Caco-2 (cell line): ENCODE results near the gene ZNF43. TPM values are rescaled to one million over a fixed set of nuclear protein-coding genes. Genes with fewer than 3 reads are reported as not detected.
"Not testable (repeated sequence)": the region's sequence is repeated elsewhere in the genome, so short reads cannot be mapped to it uniquely, and the experiment has no call there.

ENCODE experiments used
- BruUV-seq: library from RNA; stranded (reverse); fragments of 400-500 nt; replicated peaks from 2 replicates; lab custom pipeline; 2021; lab: Mats Ljungman, UMichigan
- CTCF ChIA-PET: fragments of 300-600 bp; sonication (Branson Sonifier 250); formaldehyde crosslinking; loops from one replicate; lab custom pipeline; 2022; ENCODE audit warnings: antibody characterized with exemption; lab: Charles Lee
- POLR2A ChIA-PET: fragments of 300-600 bp; sonication (Branson Sonifier 250); formaldehyde crosslinking; loops from one replicate; lab custom pipeline; 2022; ENCODE audit warnings: antibody characterized with exemption; lab: Charles Lee
- DNase-seq, 2 experiments: peaks; one replicate each; pipeline versions ENCODE4 v3.0.0 to v3.0.0-alpha.2; 2020 to 2022
- H3K27me3 ChIP-seq: replicated peaks from 2 replicates; pipeline ENCODE4 v1.6.0; 2011; ENCODE audit warnings: low read length; ENCODE audit not compliant: control insufficient read depth, insufficient read depth
- H3K36me3 ChIP-seq: 2 replicates; pipeline ENCODE4 v1.5.1; 2011; ENCODE audit warnings: low read length; ENCODE audit not compliant: control insufficient read depth, insufficient read depth
- H3K4me1 ChIP-seq: fragments of 250-450 bp; sonication (Bioruptor Pico); 2 replicates; pipeline ENCODE4 v1.5.1; 2020; ENCODE audit warnings: mild to moderate bottlenecking
- H3K4me3 ChIP-seq: 2 replicates; pipeline ENCODE4 v1.5.1; 2011; ENCODE audit warnings: low read depth, mild to moderate bottlenecking, control low read depth, low read length
- H3K9me3 ChIP-seq: fragments of 250-450 bp; sonication (Bioruptor Pico); 2 replicates; pipeline ENCODE4 v1.5.1; 2020; ENCODE audit warnings: mild to moderate bottlenecking, moderate library complexity
- H3K27ac Mint-ChIP-seq: one replicate; pipeline ENCODE4 v1.8.0; 2022; ENCODE audit warnings: mixed read lengths; ENCODE audit not compliant: unreplicated experiment
- H3K27me3 Mint-ChIP-seq: one replicate; pipeline ENCODE4 v1.8.0; 2022; ENCODE audit warnings: mixed read lengths; ENCODE audit not compliant: insufficient read depth, unreplicated experiment
- H3K36me3 Mint-ChIP-seq: one replicate; pipeline ENCODE4 v1.8.0; 2022; ENCODE audit warnings: mild to moderate bottlenecking, mixed read lengths; ENCODE audit not compliant: insufficient read depth, unreplicated experiment
- H3K4me1 Mint-ChIP-seq: one replicate; pipeline ENCODE4 v1.8.0; 2022; ENCODE audit warnings: low read depth, mixed read lengths; ENCODE audit not compliant: unreplicated experiment
- H3K4me3 Mint-ChIP-seq: one replicate; pipeline ENCODE4 v1.8.0; 2022; ENCODE audit warnings: mild to moderate bottlenecking, moderate library complexity, mixed read lengths; ENCODE audit not compliant: unreplicated experiment
- H3K9me3 Mint-ChIP-seq: one replicate; pipeline ENCODE4 v1.8.0; 2022; ENCODE audit warnings: mixed read lengths; ENCODE audit not compliant: unreplicated experiment
- intact Hi-C: fragments of 100-400 bp; cut with micrococcal nuclease; formaldehyde crosslinking; loops from one replicate; pipeline ENCODE4 v1.10.0; 2022; ENCODE audit not compliant: unreplicated experiment
- total RNA-seq: library from RNA; stranded (reverse); gene quantifications from 2 replicates; pipeline ENCODE4 v1.2.3, GENCODE V29; 2022
- TF ChIP-seq, protein P1 (sequence below), 2 experiments: fragments of 200-600 bp in 1 of 2; IDR thresholded peaks; 1 replicate in 1 of 2; 2 replicates in 1 of 2; pipeline versions ENCODE4 v1.5.1 to v1.8.0; 2011 to 2022; ENCODE audit warnings: antibody characterized with exemption in 1 of 2, control low read depth in 1 of 2, inconsistent platforms in 1 of 2, low read depth in 1 of 2, low read length in 1 of 2, mild to moderate bottlenecking in 1 of 2, moderate library complexity in 1 of 2; ENCODE audit not compliant: insufficient read depth in 1 of 2, severe bottlenecking in 1 of 2, unreplicated experiment in 1 of 2

The ZNF43 gene
- total RNA-seq, 1 experiment from 2014 or later = not detected

DNA sequence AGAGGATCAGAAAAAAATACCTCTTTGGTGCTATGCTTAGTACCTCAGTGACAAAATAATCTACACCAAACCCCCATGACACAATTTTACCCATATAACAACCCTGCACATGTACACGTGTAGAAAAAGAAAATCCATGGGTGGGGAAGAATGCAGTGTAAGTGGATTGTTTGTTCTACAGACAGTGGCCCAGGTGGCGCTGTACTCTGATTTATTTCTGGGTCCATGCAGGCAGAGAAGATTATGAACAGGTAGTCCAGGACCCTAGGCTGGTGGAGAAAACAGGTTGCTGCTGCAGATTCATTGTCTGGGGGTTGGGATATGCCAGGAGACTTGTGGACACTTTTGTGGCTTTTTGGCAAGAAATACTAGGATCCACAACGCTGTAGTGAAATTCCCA, 77.7 kb downstream of the ZNF43 start:
- H3K4me1 ChIP-seq = no peaks in the 10 kb centered on the region
- H3K9me3 ChIP-seq = no peaks in the 10 kb centered on the region
- Mint-ChIP-seq H3K36me3 (peaks cover 66% of the 10 kb centered on the region), H3K9me3 (peaks cover 16% of the 10 kb centered on the region), H3K27me3 (no peaks in the 10 kb centered on the region), H3K4me3 (no peak overlapping the region), H3K4me1 (no peaks in the 10 kb centered on the region), H3K27ac (no peak overlapping the region)
- H3K4me3 ChIP-seq = no peak overlapping the region
- H3K27me3 ChIP-seq = no peaks in the 10 kb centered on the region
- BruUV-seq = no TSS peak
- ChIA-PET POLR2A (no interaction called here), CTCF (no interaction called here)
- intact Hi-C loops = no loop called here
- no peak for DNase-seq
- no peaks in the 10 kb centered on the region; the same call in 1 of the 2 replicates for H3K36me3 ChIP-seq
- TF ChIP-seq, protein P1, sequence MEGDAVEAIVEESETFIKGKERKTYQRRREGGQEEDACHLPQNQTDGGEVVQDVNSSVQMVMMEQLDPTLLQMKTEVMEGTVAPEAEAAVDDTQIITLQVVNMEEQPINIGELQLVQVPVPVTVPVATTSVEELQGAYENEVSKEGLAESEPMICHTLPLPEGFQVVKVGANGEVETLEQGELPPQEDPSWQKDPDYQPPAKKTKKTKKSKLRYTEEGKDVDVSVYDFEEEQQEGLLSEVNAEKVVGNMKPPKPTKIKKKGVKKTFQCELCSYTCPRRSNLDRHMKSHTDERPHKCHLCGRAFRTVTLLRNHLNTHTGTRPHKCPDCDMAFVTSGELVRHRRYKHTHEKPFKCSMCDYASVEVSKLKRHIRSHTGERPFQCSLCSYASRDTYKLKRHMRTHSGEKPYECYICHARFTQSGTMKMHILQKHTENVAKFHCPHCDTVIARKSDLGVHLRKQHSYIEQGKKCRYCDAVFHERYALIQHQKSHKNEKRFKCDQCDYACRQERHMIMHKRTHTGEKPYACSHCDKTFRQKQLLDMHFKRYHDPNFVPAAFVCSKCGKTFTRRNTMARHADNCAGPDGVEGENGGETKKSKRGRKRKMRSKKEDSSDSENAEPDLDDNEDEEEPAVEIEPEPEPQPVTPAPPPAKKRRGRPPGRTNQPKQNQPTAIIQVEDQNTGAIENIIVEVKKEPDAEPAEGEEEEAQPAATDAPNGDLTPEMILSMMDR (IDR thresholded peaks at IDR 0.05; ENCODE audit: insufficient read depth in 1 of 2, low read depth in 1 of 2, low read length in 1 of 2, severe bottlenecking in 1 of 2, unreplicated experiment in 1 of 2) = no peak

DNA sequence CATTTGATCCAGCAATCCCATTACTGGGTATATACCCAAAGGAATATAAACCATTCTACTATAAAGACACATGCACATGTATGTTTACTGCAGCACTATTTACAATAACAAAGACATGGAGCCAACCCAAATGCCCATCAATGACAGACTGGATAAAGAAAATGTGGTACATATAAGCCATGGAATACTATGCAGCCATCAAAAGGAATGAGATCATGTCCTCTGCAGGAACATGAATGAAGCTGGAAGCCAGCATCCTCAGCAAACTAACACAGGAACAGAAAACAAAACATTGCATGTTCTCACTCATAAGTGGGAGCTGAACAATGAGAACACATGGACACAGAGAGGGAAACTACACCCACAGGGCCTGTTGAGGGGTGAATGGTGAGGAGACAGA, 80.4 kb downstream of the ZNF43 start:
- DNase-seq, intact Hi-C loops, H3K27ac Mint-ChIP-seq, H3K4me1 ChIP-seq, H3K27me3 Mint-ChIP-seq, H3K9me3 ChIP-seq, H3K4me3 ChIP-seq, H3K4me3 Mint-ChIP-seq, BruUV-seq, H3K36me3 ChIP-seq, H3K4me1 Mint-ChIP-seq, CTCF ChIA-PET, H3K27me3 ChIP-seq: not testable (repeated sequence)
- Mint-ChIP-seq H3K36me3 (peaks cover 66% of the 10 kb centered on the region), H3K9me3 (peaks cover 16% of the 10 kb centered on the region)
- POLR2A ChIA-PET = interaction anchor here (0.5 kb wide), 1 partner anchor 12 kb away, joined by 3 read pairs; the partner anchor contains the start of gene ZNF100

Other genes starting within 250 kb of the ZNF43 start
- gene ZNF100, start 68.6 kb downstream of the ZNF43 start, total RNA-seq = 12.1 and 13.9 TPM in 2 replicates
- not detected in 2 replicates for gene ZNF208, start 174.8 kb upstream of the ZNF43 start, total RNA-seq
- gene ZNF257, start 216.3 kb upstream of the ZNF43 start, total RNA-seq = not detected in 2 replicates